GM12892 (cell line): ENCODE data around the gene CDO1.

Experiments used
- POLR2A ChIP-seq: IDR thresholded peaks from 2 replicates; pipeline ENCODE4 v1.6.1; 2011; ENCODE audit warnings: low read depth, low read length, control low read depth
- POLR2AphosphoS5 ChIP-seq: IDR thresholded peaks from 2 replicates; pipeline ENCODE4 v1.6.1; 2011; ENCODE audit warnings: low read depth, low read length, control low read depth
- TAF1 ChIP-seq: IDR thresholded peaks from 2 replicates; pipeline ENCODE4 v1.6.1; 2011; ENCODE audit warnings: low read depth, mild to moderate bottlenecking, control low read depth, low read length, borderline replicate concordance

- TF ChIP-seq POLR2A (no peak), TAF1 (no peak), POLR2AphosphoS5 (no peak)
These were observed 38.0 kb downstream of the CDO1 start for GRCh38 chr5:115778417-115778816.
